CD4-positive, alpha-beta T cell treated with Interferon gamma for 1 hour (primary cell): ENCODE measurements around the gene OAS3.
"Not testable (repeated sequence)": the region's sequence is repeated elsewhere in the genome, so short reads cannot be mapped to it uniquely, and the experiment has no call there.

Source experiments
- DNase-seq: peaks from one replicate; pipeline ENCODE4 v3.0.0-alpha.2; 2020

Gene OAS3

DNA sequence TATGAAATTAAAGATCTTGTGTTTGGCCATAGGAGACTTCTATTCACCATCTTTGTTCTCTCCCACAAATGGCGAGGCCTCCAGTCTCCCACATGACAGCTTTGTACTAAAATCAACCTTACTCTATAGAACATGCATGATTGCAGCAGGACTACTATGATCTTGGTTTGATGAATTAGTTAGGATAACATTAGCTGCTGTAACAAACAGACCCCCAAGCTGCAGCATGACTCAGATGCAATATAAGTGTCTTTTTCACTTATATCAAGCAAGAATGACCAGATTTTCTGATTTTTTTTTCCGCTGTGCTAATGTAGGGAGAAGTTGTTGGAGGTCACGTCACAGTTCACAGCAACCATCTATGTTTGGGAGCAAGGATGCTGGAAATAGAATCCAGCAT lies 10.8 kb upstream of the OAS3 start:
- DNase-seq = no peak

DNA sequence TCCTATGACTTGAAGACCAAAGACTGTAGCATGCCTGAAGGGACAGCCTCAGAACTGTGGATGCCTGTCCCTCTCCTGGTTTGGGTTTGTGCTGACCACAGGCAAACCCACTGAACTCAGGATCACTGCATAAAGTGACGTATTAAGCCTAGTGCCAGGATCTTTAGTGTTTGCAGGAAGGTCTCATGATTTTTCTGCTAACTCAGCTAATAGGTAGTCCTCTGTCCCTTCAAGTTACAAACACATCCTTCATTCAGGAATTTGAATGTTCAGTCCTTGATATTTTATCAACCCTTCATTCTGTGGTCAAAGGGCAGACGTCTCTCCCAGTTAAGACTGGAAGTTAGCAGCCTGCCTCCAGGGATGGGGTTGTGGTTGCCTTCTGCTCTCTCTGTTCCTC lies 10.3 kb upstream of the OAS3 start:
- no peak for DNase-seq

- no peak for DNase-seq
Measured at GRCh38 chr12:112928978-112929377, 9.3 kb upstream of the OAS3 start.

- no peak for DNase-seq
Measured at GRCh38 chr12:112929715-112930114, 8.6 kb upstream of the OAS3 start.

DNA sequence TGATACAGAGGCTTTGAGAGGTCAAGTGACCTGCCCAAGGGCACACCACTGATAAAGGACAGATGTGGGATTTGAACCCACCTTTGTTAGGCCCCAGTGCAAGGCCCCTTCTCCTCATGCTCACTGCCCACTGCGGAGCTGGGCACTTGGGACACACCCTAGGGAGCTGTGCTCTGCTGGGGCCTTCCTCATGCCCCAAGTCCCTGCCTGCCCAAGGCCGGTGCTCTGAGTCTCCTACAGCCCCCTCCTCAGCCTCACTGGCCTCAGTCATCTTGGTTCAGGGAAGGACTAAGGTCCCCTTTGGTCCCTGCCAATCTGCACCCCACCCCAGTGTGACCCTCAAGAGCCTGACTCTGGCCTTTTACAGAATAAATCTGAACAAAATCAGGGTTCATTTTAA lies 7.9 kb upstream of the OAS3 start:
- no peak for DNase-seq

- no peak for DNase-seq
Measured at GRCh38 chr12:112932485-112933128, 5.7 kb upstream of the OAS3 start.

- no peak for DNase-seq
Measured at GRCh38 chr12:112933129-112933505, 5.2 kb upstream of the OAS3 start.

DNA sequence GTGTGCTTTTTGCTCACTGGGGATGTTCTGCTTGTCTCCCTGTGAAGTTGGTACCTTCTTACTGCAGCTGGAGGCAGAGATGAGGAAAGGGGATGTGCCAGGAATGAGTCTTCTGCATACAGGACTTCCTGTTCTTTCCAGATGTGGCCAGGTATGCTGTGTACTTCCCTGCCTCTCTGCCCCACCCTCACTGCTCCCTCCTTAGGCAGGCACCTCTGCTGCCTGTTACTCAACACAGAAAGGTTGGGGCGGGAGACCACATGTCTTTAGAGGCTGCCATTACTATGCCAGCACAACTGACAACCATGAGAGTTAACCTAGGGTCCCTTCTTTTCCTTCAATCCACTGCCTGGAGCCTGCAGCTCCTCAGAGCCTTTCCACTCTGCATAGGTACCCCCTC lies 2.0 kb upstream of the OAS3 start:
- DNase-seq = no peak

GRCh38 chr12:112936927-112937326 lies 1.3 kb upstream of the OAS3 start:
- no peak for DNase-seq

DNA sequence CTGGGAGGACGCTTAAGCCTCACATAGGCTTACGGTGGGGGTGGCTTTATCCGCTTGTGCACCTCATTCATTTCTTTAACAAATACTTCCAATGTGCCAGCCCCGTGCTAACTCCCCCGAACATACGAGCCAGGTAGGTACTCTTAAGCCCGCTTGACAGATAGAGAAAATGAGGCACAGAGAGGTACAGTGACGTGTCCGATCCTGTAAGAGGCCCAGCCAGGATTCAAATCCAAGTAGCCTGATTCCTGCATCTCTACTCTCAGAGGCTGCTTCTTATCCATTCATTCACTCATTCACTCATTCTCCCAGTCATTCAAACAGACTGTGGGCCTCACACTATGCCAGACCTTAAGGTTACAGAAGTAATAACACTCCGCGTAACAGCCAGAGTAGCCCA lies 477 bp downstream of the OAS3 start:
- DNase-seq = no peak

- DNase-seq = no peak
Measured at GRCh38 chr12:112939761-112940381, 1.6 kb downstream of the OAS3 start.

GRCh38 chr12:112941528-112942335 lies 3.5 kb downstream of the OAS3 start:
- DNase-seq = no peak

DNA sequence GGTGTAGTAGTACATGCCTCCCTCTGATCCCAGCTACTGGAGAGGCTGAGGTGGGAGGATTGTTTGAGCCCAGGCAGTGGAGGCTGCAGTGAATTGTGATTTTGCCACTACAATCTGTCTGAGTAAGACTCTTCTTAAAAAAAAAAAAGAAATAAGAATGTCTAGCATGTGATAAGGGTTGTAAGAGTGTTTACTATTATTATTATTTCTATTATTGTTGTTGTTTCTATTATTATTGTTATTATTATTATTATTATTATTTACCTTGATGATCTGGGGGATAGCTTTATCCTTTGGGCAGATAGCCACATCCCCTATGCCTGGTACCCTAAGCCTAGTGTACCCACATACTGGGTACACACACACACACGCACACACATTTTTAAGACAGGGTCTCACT lies 4.3 kb downstream of the OAS3 start:
- DNase-seq = no peak

- DNase-seq = no peak
Measured at GRCh38 chr12:112944024-112944690, 5.9 kb downstream of the OAS3 start.

DNA sequence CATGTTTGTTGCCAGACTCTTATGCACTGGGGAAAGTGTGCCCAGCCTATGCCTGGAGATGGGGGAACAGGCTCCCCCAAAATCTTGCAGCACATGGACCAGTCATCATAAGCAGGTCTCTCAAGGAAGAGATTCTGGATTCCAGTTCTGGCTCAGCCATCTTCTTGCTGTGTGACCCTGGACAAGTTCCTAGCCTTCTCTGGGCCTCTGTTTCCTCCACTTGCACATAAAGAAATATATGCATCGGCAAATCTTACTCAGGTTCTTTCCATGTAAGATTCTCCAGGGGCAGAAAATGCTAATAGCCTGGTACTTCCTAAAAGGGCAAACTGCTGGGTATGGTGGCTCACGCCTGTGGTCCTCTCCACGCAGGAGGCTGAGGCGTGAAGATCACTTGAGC lies 7.2 kb downstream of the OAS3 start:
- no peak for DNase-seq

- DNase-seq = no peak
Measured at GRCh38 chr12:112946236-112947000, 8.1 kb downstream of the OAS3 start.

GRCh38 chr12:112947314-112947713 lies 9.0 kb downstream of the OAS3 start:
- DNase-seq = no peak

DNA sequence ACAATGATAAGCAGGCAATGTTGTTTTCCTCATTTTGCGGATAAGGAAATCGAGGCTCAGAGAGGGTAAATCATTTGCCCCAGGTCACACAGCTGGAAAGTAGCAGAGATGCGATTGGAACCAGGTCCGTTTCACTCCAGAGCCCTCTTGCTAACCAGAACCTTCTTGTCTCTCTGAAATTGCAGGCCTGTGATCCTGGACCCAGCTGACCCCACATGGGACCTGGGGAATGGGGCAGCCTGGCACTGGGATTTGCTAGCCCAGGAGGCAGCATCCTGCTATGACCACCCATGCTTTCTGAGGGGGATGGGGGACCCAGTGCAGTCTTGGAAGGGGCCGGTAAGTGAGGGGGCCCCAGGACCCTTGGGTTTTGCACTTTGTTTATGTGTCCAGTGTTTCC lies 9.5 kb downstream of the OAS3 start:
- no peak for DNase-seq

GRCh38 chr12:112948806-112949205 lies 10.5 kb downstream of the OAS3 start:
- no peak for DNase-seq

DNA sequence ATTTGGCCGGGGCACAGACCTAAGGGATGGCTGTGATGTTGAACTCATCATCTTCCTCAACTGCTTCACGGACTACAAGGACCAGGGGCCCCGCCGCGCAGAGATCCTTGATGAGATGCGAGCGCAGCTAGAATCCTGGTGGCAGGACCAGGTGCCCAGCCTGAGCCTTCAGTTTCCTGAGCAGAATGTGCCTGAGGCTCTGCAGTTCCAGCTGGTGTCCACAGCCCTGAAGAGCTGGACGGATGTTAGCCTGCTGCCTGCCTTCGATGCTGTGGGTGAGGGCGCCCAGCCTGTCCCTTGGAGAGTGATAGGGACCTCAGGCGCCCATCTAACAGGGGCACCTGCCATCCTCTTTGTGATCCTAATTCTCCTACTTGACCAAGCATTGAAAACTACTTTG lies 12.4 kb downstream of the OAS3 start:
- no peak for DNase-seq

GRCh38 chr12:112957125-112957524 lies 18.9 kb downstream of the OAS3 start:
- DNase-seq = not testable (repeated sequence)

DNA sequence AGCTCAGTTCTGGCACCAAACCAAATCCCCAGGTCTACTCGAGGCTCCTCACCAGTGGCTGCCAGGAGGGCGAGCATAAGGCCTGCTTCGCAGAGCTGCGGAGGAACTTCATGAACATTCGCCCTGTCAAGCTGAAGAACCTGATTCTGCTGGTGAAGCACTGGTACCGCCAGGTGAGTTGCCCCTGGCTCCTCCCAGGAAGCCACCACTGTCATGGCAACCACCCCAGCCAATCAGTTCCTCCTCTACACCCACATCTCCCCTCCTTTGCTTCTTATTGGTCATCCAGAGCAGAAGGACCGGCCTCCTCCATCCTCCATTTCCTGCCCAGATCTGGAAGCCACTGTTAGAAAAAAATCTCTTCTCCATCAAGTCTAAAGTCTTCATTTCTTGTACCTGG lies 22.8 kb downstream of the OAS3 start:
- DNase-seq = no peak

DNA sequence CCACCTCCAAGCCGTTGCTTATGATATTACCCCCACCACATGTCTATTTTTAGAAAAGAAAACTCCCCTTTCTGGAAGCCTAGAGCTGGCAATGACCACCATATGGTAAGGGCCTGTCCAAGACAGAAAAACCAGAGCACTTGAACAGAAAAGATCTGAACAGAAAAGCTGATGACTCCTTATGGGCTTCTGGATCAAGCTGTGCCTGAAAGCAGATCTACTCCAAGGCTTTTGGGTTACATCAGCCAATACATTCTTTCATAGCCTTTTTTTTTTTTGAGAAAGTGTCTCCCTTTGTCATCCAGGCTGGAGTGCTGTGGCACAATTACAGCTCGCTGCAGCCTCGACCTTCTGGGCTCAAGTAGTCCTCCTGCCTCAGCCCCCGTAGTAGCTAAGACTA lies 23.3 kb downstream of the OAS3 start:
- no peak for DNase-seq
